Femur (tissue), 1 donor: ENCODE data around the gene CBX4.

Experiments
- DNase-seq: peaks from one replicate; pipeline ENCODE4 v3.0.0-alpha.2; 2017

Gene CBX4

GRCh38 chr17:79799174-79799537, 40.1 kb downstream of the CBX4 start:
- DNase-seq, result no peak

- DNase-seq, result peak; percentile 83
Observed at GRCh38 chr17:79798299-79799173, 40.7 kb downstream of the CBX4 start.

- peak; percentile 71 for DNase-seq
Observed at GRCh38 chr17:79797492-79798298, 41.5 kb downstream of the CBX4 start.

GRCh38 chr17:79796763-79797491, 42.3 kb downstream of the CBX4 start, which contains the start of gene CBX8:
Gene CBX8, minus strand, starts transcription at chr17:79797077. Its CDS starts 79 bp downstream, at chr17:79796998.
- DNase-seq, result peak; percentile 100

- DNase-seq, result no peak
Observed at GRCh38 chr17:79796444-79796762, 42.8 kb downstream of the CBX4 start.

- DNase-seq, result no peak
Observed at GRCh38 chr17:79795795-79796443, 43.3 kb downstream of the CBX4 start.

GRCh38 chr17:79794659-79795511, 44.4 kb downstream of the CBX4 start:
- DNase-seq, result no peak

GRCh38 chr17:79793924-79794304, 45.3 kb downstream of the CBX4 start:
- no peak for DNase-seq

GRCh38 chr17:79792984-79793923, 46.0 kb downstream of the CBX4 start:
- peak; percentile 78 for DNase-seq

- no peak for DNase-seq
Observed at GRCh38 chr17:79792341-79792871, 46.8 kb downstream of the CBX4 start.

GRCh38 chr17:79791735-79792161, 47.5 kb downstream of the CBX4 start:
- DNase-seq, result no peak

- DNase-seq, result no peak
Observed at GRCh38 chr17:79790805-79791734, 48.2 kb downstream of the CBX4 start.

GRCh38 chr17:79789943-79790804, 49.1 kb downstream of the CBX4 start:
- no peak for DNase-seq

- DNase-seq, result no peak
Observed at GRCh38 chr17:79788989-79789942, 50.0 kb downstream of the CBX4 start.

GRCh38 chr17:79788455-79788854, 50.8 kb downstream of the CBX4 start:
- no peak for DNase-seq

GRCh38 chr17:79786930-79787643, 52.2 kb downstream of the CBX4 start:
- no peak for DNase-seq
